ENCODE results near the gene NANP. TPM values are rescaled to one million over a fixed set of nuclear protein-coding genes. Genes with fewer than 3 reads are reported as not detected.
"Not testable (repeated sequence)": the region's sequence is repeated elsewhere in the genome, so short reads cannot be mapped to it uniquely, and the experiment has no call there.

The NANP gene
- total RNA-seq, 2 donors from 2014 or later, result 4.1 to 5.1 TPM

GRCh38 chr20:25586877-25587276 is 36.9 kb downstream of the NANP start:
- DNase-seq (ENCODE audit: low spot score), result no peak
- H3K27ac ChIP-seq, result no peak overlapping the region
- H3K36me3 ChIP-seq, result no peaks in the 10 kb centered on the region
- H3K4me3 ChIP-seq, result no peak overlapping the region
- H3K27me3 ChIP-seq, result no peaks in the 10 kb centered on the region
- H3K9me3 ChIP-seq, result no peaks in the 10 kb centered on the region
- TF ChIP-seq, protein P1, sequence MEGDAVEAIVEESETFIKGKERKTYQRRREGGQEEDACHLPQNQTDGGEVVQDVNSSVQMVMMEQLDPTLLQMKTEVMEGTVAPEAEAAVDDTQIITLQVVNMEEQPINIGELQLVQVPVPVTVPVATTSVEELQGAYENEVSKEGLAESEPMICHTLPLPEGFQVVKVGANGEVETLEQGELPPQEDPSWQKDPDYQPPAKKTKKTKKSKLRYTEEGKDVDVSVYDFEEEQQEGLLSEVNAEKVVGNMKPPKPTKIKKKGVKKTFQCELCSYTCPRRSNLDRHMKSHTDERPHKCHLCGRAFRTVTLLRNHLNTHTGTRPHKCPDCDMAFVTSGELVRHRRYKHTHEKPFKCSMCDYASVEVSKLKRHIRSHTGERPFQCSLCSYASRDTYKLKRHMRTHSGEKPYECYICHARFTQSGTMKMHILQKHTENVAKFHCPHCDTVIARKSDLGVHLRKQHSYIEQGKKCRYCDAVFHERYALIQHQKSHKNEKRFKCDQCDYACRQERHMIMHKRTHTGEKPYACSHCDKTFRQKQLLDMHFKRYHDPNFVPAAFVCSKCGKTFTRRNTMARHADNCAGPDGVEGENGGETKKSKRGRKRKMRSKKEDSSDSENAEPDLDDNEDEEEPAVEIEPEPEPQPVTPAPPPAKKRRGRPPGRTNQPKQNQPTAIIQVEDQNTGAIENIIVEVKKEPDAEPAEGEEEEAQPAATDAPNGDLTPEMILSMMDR (IDR thresholded peaks at IDR 0.05), result no peak
- peaks cover 0 to 10% of the 10 kb centered on the region in 2 donors for H3K4me1 ChIP-seq

- TF ChIP-seq, protein P1 (IDR thresholded peaks at IDR 0.05), result no peak
- Histone ChIP-seq H3K4me1 (peaks cover 0 to 10% of the 10 kb centered on the region in 2 donors), H3K4me3 (peak within 1 kb of the TSS; percentile 63 to 82), H3K36me3 (no peaks in the 10 kb centered on the region), H3K27ac (peak within 1 kb of the TSS; percentile 50 to 66), H3K9me3 (no peaks in the 10 kb centered on the region), H3K27me3 (no peaks in the 10 kb centered on the region)
- DNase-seq (ENCODE audit: low spot score), result no peak
These were observed 38.7 kb downstream of the NANP start, which contains the start of gene NINL for GRCh38 chr20:25584905-25585704. Gene NINL, minus strand, starts transcription at chr20:25585531. Its CDS starts 58,944 bp downstream, at chr20:25526587.

GRCh38 chr20:25583607-25584006 is 40.2 kb downstream of the NANP start:
- H3K36me3 ChIP-seq; H3K27ac ChIP-seq; H3K4me3 ChIP-seq; H3K9me3 ChIP-seq; DNase-seq (ENCODE audit: low spot score); H3K27me3 ChIP-seq: not testable (repeated sequence)
- H3K4me1 ChIP-seq, result peaks cover 0 to 10% of the 10 kb centered on the region in 2 donors

DNA sequence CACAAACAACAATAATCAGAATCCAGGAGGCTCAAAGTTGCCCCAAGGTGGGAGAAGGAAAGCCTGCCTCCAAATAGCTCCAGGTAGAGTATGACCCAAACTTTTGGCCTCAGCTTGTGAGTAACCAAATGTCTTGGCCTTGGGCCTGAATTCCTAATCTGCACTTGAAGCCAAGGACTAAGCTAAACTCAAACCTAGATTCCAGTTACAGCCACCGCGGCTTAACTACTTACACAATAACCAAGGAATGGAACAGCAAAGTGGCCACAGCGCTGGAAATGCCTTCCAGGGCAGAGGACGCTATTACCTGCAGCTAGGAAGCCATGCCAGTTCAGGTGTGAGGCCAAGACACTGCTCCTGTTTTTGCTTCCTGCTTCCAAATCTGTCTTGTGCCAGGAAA is 43.1 kb downstream of the NANP start:
- TF ChIP-seq, protein P1 (IDR thresholded peaks at IDR 0.05), result no peak
- Histone ChIP-seq H3K36me3 (no peaks in the 10 kb centered on the region), H3K9me3 (no peaks in the 10 kb centered on the region), H3K27me3 (no peaks in the 10 kb centered on the region), H3K4me3 (no peak overlapping the region), H3K4me1 (peaks cover 0 to 10% of the 10 kb centered on the region in 2 donors), H3K27ac (no peak overlapping the region)
- DNase-seq (ENCODE audit: low spot score), result no peak

- TF ChIP-seq, protein P1 (IDR thresholded peaks at IDR 0.05), result no peak
- Histone ChIP-seq H3K4me3 (no peak overlapping the region), H3K27me3 (no peaks in the 10 kb centered on the region), H3K36me3 (no peaks in the 10 kb centered on the region), H3K27ac (no peak overlapping the region), H3K4me1 (peaks cover 0 to 2% of the 10 kb centered on the region in 2 donors), H3K9me3 (no peaks in the 10 kb centered on the region)
- DNase-seq (ENCODE audit: low spot score), result no peak
These were observed 44.6 kb downstream of the NANP start for GRCh38 chr20:25579081-25579770.

DNA sequence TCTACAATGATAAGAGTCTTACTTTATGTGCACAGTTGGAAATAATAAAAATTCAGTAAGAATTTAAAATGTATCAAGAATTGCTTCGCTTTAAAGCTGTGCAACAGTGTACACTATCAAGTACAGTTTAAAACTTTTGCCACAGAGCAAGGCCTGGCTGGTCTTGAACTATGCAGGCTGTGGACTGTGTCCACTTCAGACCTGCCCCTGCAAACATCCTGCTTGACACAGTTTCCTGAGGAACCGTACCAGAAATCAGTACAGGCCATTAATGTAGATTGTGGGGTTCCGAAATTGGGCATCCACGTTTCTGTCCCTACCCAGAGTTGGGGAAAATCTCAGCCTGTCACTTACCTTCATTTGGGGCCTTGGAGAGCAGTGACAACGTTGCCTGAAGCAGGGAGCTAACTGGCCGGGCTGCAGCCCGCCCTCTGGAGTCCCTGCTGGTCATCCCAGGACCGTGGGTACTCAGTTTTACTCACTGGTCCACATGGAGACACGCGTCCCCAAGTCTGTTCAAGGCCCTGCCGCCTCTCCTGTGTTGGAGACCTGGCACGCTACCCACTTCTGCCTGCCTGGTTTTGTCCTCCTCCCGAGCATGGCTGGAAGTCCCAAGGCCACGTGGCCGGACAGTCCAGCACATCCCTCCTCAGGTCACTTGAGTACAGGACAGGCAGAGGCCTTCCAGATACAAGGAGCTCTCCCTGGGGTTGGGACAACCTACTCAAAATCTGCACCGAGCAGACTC is 46.9 kb downstream of the NANP start:
- no peaks in the 10 kb centered on the region for H3K9me3 ChIP-seq
- DNase-seq (ENCODE audit: low spot score), result no peak
- H3K27ac ChIP-seq, result no peak overlapping the region
- H3K4me3 ChIP-seq, result no peak overlapping the region
- H3K36me3 ChIP-seq, result no peaks in the 10 kb centered on the region
- no peaks in the 10 kb centered on the region for H3K27me3 ChIP-seq
- no peaks in the 10 kb centered on the region for H3K4me1 ChIP-seq
- TF ChIP-seq, protein P1 (IDR thresholded peaks at IDR 0.05), result no peak
